ENCODE data around the gene HSD17B12.

GRCh38 chr11:43779306-43779705 lies 98.8 kb downstream of the HSD17B12 start:
- no peak for TF ChIP-seq CTCF (conservative IDR thresholded peaks at IDR 0.05; ENCODE audit: low read depth in 2 of 2)
- no peak for TF ChIP-seq EZH2 (IDR thresholded peaks at IDR 0.05; ENCODE audit: low read depth, unreplicated experiment)
- no peak for TF ChIP-seq JUNB (IDR thresholded peaks at IDR 0.05; ENCODE audit: unreplicated experiment)
- no peak for TF ChIP-seq POLR2AphosphoS5 (IDR thresholded peaks at IDR 0.05; ENCODE audit: low read depth)
- TF ChIP-seq REST (IDR thresholded peaks at IDR 0.05; ENCODE audit: unreplicated experiment) = no peak
- no peak for TF ChIP-seq EZH2phosphoT487 (IDR thresholded peaks at IDR 0.05; ENCODE audit: unreplicated experiment)
- no peak for TF ChIP-seq CREB1 (CRISPR knock-in tag; IDR thresholded peaks at IDR 0.05; ENCODE audit: low read depth)
- TF ChIP-seq STAT1 (IDR thresholded peaks at IDR 0.05; ENCODE audit: unreplicated experiment) = no peak
- TF ChIP-seq ETS1 (IDR thresholded peaks at IDR 0.05) = no peak
- TF ChIP-seq ZNF331 (CRISPR knock-in tag; IDR thresholded peaks at IDR 0.05; ENCODE audit: low read depth) = no peak
- TF ChIP-seq ZNF114 (CRISPR knock-in tag; IDR thresholded peaks at IDR 0.05) = no peak

All from GM23338 (cell line).